Activated CD8-positive, alpha-beta memory T cell treated with anti-CD3 and anti-CD28 coated beads, Interleukin-2, amount 50 U/mL, for 1 hour (primary cell): ENCODE results near the gene GALNT15.

Source experiments
- DNase-seq: peaks from one replicate; pipeline ENCODE4 v3.0.0-alpha.2; 2020; ENCODE audit errors: extremely low read depth

GALNT15 gene

DNA sequence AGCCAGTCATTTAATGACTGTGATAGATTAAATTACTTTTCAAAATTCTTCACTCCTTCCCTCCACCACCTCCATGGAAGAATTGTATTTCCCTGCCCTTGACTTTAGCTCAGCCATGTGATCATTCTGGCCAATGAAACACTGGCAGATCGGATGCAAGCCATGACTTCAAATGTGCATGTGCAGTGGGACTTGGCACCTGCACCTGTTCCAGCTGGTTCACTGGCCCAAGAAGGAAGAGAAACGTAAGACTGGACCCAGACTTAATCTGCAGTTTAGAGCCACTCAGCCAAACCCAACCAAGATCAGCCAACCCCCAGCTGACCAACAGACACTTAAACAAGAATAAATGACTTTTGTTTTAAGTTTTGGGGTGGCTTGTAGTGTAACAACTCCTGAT lies 78.5 kb downstream of the GALNT15 start:
- no peak for DNase-seq

- no peak for DNase-seq
Measured at GRCh38 chr3:16253601-16254000, 79.1 kb downstream of the GALNT15 start.

GRCh38 chr3:16254916-16255315 lies 80.4 kb downstream of the GALNT15 start:
- no peak for DNase-seq

DNA sequence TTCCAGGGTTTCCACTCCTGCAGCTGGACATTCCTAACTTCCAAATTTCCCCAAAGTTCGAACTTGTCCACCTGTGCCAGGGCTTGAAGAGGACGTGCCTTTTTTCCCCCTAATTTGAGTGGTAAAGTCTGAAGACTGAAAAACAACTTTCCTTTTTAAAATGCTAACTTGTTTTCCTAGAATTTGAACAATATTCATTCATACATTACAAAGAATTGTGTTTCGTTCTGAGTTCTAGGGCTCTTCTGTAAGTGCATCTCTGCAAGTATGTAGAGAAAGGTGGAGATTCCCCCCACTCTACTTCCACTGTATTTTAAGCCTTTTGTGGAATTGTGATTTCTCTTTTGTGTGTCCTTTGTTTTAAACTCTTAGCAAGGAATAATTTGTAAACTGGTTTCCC lies 80.8 kb downstream of the GALNT15 start:
- no peak for DNase-seq

DNA sequence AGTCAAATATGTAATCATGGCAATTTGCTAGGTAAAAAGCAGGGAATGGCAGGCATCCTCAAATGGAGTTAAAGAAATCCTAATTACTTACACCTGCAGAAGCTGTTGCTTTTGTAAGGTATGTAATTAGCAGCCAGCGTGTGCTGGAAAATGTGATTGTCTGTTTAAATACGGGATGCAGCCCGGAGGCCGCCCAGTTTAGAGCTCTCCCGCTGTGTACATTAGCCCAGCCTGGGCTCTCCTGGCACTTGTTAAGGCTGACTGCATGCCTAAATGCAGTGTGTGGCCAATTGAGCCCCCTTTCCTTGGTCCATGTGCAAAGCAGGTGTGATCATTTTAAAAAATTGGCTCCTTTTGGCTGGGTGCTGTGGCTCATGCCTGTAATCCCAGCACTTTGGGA lies 81.2 kb downstream of the GALNT15 start:
- DNase-seq, result no peak

GRCh38 chr3:16257309-16257708 lies 82.8 kb downstream of the GALNT15 start:
- DNase-seq, result no peak

- no peak for DNase-seq
Measured at GRCh38 chr3:16258177-16258576, 83.7 kb downstream of the GALNT15 start.

- DNase-seq, result no peak
Measured at GRCh38 chr3:16258866-16259265, 84.4 kb downstream of the GALNT15 start.

- no peak for DNase-seq
Measured at GRCh38 chr3:16260046-16260445, 85.6 kb downstream of the GALNT15 start.

GRCh38 chr3:16262174-16262573 lies 87.7 kb downstream of the GALNT15 start:
- DNase-seq, result no peak

GRCh38 chr3:16264174-16264707 lies 89.8 kb downstream of the GALNT15 start:
- no peak for DNase-seq

DNA sequence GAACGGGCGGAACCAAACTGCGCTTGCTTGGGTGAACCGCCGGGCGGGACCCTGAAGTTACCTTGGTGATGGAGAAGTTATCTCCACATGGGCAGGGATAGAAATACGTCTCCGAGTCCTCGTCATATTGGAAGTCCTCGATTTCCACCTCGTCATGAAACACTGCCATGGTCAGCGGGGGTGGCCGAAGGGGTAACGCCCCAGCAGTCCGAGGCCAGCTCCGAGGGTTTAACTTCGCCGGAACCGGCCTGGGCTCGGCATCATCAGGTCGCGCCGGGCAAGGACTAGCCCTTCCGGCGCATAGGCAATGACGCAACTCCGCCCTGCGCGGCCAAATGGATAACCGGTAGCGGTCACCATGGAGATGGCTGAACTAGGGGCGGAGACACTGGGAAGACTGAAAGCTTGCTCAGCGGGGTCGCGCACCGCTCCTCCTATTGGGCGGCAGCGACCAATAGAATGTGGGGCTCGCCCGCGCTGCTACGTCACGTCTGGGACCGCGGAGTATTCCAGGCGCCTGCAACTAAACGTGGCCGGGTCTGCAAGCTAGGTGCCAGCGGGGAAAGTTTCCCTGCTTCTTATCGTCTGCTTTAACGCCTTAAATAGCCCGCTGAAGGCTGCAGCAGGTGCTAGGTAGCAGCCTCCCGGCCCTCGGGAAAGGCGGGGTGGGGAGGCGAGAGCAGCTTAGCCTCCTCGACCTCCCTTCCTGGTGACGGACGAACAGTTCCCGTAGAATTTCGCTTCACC lies 90.4 kb downstream of the GALNT15 start, which contains the start of the genes DPH3 and OXNAD1:
TSS of gene DPH3 (minus strand) at position 236 of the 747 bp plus-strand sequence. CDS start at position 169, 67 bp downstream.
TSS of gene OXNAD1 (plus strand) at position 505 of the 747 bp plus-strand sequence. CDS start 5,741 bp downstream, outside the sequence.
- peak; percentile 99 for DNase-seq

DNA sequence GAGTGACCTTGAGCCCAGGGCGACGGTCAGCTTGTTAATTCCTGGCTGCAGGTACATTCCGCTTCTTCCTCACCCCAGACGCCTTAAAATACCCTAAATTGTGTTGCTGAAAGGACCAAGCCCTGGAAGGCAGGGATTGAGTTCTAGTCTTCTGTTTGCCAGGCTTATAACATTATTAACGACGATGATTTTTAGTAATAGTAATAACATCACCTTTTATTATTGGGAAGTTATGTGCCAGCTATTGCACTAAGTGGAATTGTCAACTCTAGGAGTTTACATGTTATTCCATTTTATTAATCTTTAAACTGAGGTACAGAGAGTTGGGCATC lies 90.9 kb downstream of the GALNT15 start:
- no peak for DNase-seq

DNA sequence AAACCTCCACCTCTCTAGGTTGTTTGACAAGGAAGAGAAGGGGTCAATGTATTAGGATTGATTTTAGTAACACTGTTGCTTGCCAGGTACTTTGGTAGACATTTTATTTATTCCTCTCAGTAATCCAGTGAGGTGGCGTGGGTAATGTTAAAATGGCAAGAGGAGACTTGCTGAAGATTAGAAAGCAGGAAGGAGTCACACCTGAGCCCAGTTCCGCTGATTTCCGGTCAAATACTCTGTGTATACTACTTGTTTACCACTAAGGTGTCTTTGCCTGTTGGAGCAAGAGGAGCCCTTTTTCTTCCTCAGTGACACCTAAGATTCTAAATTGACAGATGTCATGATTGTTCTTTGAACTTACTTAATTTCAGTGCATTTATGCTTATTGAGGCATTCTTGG lies 92.2 kb downstream of the GALNT15 start:
- DNase-seq, result no peak

GRCh38 chr3:16270855-16271254 lies 96.4 kb downstream of the GALNT15 start:
- DNase-seq, result no peak

DNA sequence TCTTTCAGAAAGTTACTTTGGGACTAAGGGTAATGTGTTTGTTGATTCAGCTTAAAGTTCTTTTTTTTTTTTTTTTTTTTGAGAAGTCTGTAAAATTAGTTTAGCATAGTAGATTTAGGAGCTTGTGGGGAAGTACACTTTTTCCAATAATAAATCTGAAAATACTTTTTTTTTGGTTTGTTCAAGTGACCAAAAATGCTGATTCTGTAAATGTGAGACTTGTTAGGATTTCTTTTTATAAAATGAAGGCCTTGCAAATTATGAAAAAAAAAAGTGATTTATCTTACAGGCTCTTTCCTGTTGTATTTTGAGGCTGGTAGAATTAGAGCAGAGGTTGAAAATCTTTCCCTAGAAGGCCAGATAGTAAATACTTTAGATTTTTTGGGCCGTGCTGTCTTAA lies 98.1 kb downstream of the GALNT15 start:
- no peak for DNase-seq

DNA sequence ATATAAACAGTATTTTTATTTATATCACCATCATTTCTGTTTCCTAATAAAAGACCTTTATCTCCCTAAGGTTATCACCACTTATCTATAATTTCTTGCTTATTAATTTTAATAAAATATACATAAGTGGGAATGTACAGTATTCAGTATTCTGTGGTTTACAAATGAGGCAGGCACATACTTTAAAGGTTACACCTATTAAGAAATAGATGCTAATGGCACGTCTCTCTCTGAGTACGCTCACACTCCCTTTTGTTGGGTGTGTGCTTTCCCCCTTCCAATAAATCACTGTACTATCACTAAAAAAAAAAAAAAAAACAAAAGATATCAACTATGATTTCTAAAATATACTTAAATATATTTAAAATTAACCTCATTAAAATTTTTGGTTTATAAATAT lies 99.4 kb downstream of the GALNT15 start:
- no peak for DNase-seq

DNA sequence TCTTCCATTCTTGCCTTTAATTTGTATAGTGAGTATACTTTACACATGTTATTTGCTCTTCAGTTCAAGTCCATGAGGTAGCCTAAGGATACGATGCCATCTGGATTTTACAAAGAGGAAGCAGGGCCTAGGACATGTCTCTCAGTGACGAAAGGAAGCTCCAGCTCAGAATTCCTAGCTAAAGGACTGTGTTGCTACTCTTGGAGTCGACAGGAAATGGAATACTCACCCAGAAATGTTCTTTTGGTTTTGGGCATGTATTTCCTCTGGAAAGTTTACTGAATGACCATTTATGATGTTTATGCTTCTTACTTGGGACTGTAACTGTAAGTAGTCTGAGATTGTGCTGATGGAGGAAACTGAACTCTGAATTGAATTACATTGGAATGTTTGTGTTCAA lies 103.0 kb downstream of the GALNT15 start:
- no peak for DNase-seq

- DNase-seq, result no peak
Measured at GRCh38 chr3:16279010-16279801, 104.7 kb downstream of the GALNT15 start.

DNA sequence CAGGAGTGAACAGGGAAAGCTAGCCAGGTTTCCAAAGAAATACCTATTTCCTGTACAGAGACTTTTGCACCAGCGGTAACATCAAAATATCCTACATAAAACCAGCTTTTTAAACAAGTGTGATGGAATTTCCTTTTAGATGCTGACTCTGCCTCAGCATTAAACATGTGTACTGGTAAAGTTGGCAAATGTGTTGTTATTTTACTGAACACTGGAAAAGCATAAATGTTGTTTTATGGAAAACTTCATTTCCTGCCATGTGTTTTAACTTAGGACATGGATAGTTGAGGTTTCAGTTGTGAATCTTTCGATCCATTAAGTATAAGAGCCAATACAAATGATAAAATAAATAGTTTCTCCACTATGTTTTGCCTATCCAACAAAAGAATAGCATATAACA lies 106.2 kb downstream of the GALNT15 start:
- no peak for DNase-seq
